Cardiac muscle cell (in vitro differentiated cells and primary cell): ENCODE results near the gene ADAMTSL3. TPM values are rescaled to one million over a fixed set of nuclear protein-coding genes. Genes with fewer than 3 reads are reported as not detected.
"Not testable (repeated sequence)": the region's sequence is repeated elsewhere in the genome, so short reads cannot be mapped to it uniquely, and the experiment has no call there.

ENCODE experiments used
- DNase-seq, 2 donors: peaks; one replicate each; pipeline versions ENCODE4 v3.0.0 to v3.0.0-alpha.2; 2010 to 2017; ENCODE audit warnings: low read depth in 1 of 2, low spot score in 1 of 2
- H3K27ac ChIP-seq: fragments of 200-600 bp; sonication (generic); 2 replicates; pipeline ENCODE4 v1.5.1; 2016
- H3K27me3 ChIP-seq: fragments of 200-600 bp; sonication (generic); 2 replicates; pipeline ENCODE4 v1.6.0; 2016; ENCODE audit warnings: control low read depth
- H3K36me3 ChIP-seq: fragments of 200-600 bp; sonication (generic); 2 replicates; pipeline ENCODE4 v1.5.1; 2016; ENCODE audit warnings: control low read depth
- H3K4me1 ChIP-seq: fragments of 200-600 bp; sonication (generic); 2 replicates; pipeline ENCODE4 v1.8.1; 2017; ENCODE audit warnings: low read depth, mild to moderate bottlenecking, mixed run types
- H3K4me3 ChIP-seq: fragments of 200-600 bp; sonication (generic); 2 replicates; pipeline ENCODE4 v1.5.1; 2016; ENCODE audit warnings: mild to moderate bottlenecking
- H3K9me3 ChIP-seq: fragments of 200-600 bp; sonication (generic); 2 replicates; pipeline ENCODE4 v1.5.1; 2017; ENCODE audit warnings: low read depth, mild to moderate bottlenecking, control low read depth
- polyA plus RNA-seq: library from polyadenylated mRNA; unstranded; fragments of >200 nt; fragmentation: Nextera tagmentation; extraction: Ambion mirVana; gene quantifications from 2 replicates; pipeline ENCODE4 v1.2.1, GENCODE V29; 2016
- total RNA-seq: library from RNA; depleted of rRNA; stranded (reverse); fragments of >200 nt; gene quantifications from 2 replicates; pipeline ENCODE4 v1.2.3, GENCODE V29; 2016
- TF ChIP-seq, protein P1 (sequence below): IDR thresholded peaks from 2 replicates; pipeline ENCODE4 v1.5.1; 2012; ENCODE audit warnings: low read depth, mild to moderate bottlenecking, low read length

Gene ADAMTSL3
- total and polyA plus RNA-seq, 2 experiments from 2014 or later: 0.83 to 2.0 TPM

DNA sequence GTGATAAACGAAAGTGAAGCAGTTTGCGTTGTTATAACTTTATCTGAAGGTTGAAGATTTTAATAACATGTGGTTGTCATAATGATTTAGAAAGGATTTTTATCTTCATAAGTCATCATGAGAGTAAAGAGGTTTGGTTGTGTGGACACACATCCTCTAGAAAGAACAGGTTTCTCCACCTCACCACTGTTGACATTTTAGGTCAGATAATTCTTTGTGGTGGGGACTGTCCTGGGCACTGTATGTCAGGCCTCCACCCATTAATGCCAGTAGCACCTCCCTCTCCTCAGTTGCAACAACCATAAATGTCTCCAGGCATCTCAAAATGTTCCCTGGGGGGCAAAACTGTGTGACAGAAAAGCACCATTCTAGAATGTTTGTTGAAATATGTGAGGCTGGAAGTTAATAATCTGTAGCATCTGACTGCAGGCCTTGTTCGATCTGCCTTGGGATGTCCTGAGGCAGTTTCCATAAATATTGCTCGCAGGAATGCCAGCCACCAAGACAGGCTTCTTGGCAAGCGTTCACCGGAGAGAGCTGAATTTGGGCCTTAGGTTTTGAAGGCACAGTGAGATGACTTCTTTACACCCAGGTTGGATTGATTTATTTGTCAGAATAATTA, 100.1 kb downstream of the ADAMTSL3 start:
- Histone ChIP-seq H3K36me3 (no peaks in the 10 kb centered on the region), H3K4me1 (no peaks in the 10 kb centered on the region), H3K9me3 (no peaks in the 10 kb centered on the region), H3K27ac (no peak overlapping the region), H3K27me3 (no peaks in the 10 kb centered on the region), H3K4me3 (no peak overlapping the region)
- TF ChIP-seq, protein P1, sequence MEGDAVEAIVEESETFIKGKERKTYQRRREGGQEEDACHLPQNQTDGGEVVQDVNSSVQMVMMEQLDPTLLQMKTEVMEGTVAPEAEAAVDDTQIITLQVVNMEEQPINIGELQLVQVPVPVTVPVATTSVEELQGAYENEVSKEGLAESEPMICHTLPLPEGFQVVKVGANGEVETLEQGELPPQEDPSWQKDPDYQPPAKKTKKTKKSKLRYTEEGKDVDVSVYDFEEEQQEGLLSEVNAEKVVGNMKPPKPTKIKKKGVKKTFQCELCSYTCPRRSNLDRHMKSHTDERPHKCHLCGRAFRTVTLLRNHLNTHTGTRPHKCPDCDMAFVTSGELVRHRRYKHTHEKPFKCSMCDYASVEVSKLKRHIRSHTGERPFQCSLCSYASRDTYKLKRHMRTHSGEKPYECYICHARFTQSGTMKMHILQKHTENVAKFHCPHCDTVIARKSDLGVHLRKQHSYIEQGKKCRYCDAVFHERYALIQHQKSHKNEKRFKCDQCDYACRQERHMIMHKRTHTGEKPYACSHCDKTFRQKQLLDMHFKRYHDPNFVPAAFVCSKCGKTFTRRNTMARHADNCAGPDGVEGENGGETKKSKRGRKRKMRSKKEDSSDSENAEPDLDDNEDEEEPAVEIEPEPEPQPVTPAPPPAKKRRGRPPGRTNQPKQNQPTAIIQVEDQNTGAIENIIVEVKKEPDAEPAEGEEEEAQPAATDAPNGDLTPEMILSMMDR: no peak
- DNase-seq: no peak

DNA sequence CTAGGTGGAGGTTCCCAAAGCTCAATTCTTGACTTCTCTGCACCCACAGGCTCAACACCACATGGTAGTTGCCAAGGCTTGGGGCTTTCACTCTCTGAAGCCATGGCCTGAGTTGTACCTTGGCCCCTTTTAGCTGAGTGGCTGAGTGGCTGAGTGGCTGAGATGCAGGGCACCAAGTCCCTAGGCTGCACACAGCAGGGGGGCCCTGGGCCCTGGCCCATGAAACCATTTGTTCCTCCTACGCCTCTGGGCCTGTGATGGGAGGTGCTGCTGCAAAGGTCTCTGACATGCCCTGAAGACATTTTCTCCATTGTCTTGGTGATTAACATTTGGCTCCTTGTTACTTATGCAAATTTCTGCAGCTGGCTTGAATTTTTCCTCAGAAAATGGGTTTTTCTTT, 103.4 kb downstream of the ADAMTSL3 start:
- DNase-seq, H3K27ac ChIP-seq, H3K4me1 ChIP-seq, H3K4me3 ChIP-seq, H3K27me3 ChIP-seq, H3K36me3 ChIP-seq, H3K9me3 ChIP-seq: not testable (repeated sequence)

DNA sequence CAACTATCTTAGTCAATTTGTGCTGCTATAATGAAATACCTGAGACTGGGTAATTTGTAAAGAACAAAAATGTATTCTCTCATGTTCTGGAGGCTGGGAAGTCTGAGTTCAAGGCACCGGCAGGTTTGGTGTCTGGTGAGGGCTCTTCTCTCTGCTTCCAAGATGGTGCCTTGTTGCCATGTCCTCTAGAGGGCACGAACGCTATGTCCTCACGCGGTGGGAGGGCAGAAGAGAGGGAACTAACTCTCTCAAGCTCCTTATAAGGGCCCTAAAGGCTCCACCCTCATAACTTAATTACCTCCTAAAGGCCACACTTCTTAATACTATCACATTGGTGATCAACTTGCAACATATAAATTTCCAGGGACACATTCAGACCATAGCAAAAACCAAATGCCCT, 108.4 kb downstream of the ADAMTSL3 start:
- Histone ChIP-seq H3K9me3 (no peaks in the 10 kb centered on the region), H3K27me3 (no peaks in the 10 kb centered on the region), H3K4me1 (peaks cover 4% of the 10 kb centered on the region), H3K4me3 (no peak overlapping the region), H3K27ac (no peak overlapping the region), H3K36me3 (no peaks in the 10 kb centered on the region)
- TF ChIP-seq, protein P1: no peak
- DNase-seq: no peak

DNA sequence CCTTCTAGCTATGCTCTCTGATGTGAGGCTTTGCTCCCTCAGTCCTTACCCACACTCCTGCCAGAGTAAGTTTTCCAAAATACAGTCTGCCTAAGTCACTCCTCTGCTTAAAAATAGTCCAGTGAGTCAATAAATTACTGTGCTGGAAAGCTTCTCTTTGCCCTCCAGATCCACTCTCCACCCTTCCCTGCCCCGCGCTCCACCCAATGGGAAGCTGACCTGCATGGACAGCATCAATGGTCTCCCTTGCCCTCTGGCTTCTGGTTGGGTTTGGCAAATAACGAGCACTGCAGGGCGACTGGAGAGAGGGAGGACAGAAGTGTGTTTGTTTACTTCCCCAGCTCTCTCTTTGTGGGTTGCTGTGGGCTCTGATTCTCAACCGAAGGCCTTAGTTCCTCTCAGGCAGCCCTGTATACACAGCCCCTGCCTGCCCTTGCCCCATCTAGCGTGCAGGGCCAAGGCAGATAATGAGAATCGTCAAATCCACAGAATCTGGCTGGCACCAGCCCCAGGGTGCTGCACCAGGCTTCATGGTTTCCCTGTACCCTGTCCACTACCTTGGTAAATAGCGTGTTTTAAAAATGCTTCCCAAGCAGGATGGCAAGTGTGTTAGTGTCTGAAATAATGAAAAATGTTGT, 110.4 kb downstream of the ADAMTSL3 start:
- Histone ChIP-seq H3K4me3 (no peak overlapping the region), H3K9me3 (no peaks in the 10 kb centered on the region), H3K36me3 (no peaks in the 10 kb centered on the region), H3K27ac (no peak overlapping the region), H3K4me1 (peaks cover 23% of the 10 kb centered on the region), H3K27me3 (no peaks in the 10 kb centered on the region)
- DNase-seq: no peak
- TF ChIP-seq, protein P1: no peak

DNA sequence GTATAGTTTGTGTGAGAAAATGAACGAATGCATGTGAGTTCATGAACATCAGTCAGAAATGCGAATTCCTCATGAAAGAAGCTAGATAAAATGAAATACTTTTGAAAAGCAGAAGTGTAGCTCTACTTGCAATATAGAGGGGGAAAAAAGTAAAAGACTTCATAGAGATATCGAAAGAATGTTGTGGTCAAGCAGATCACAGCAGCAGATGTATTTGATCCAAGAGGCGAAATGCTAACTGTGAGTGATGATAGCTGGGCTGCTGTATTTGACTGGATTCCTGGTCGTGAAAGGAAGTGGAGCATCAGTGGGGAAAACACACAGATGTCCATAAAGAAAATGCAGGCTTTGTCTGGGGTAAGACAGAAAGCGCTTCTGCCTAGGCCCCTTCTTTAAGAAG, 112.4 kb downstream of the ADAMTSL3 start:
- H3K9me3 ChIP-seq: no peaks in the 10 kb centered on the region
- H3K4me3 ChIP-seq: no peak overlapping the region
- no peaks in the 10 kb centered on the region for H3K36me3 ChIP-seq
- H3K27ac ChIP-seq: no peak overlapping the region
- peaks cover 30% of the 10 kb centered on the region for H3K4me1 ChIP-seq
- peak in 1 of 2 donors; percentile 94 for DNase-seq
- TF ChIP-seq, protein P1: no peak
- no peaks in the 10 kb centered on the region for H3K27me3 ChIP-seq

DNA sequence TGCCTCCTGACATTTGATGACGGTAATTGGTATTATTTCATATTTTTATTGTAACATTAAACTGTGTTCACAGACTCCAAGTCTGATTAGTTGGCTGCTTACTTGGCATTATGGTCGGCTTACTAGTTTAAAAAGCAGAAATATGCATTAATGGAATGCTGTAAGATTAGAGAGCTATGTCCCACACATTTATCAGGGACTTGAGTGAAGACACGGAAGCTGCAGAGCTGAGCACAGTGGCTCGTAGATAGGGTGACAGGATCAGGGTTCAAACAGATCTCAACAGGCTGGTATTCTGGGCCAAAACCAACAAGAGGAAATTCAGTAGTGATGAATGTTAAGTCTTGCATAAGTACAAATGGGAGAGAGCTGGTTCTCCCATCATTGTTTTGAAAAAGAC, 113.8 kb downstream of the ADAMTSL3 start:
- H3K27me3 ChIP-seq: no peaks in the 10 kb centered on the region
- no peaks in the 10 kb centered on the region for H3K9me3 ChIP-seq
- H3K4me3 ChIP-seq: no peak overlapping the region
- DNase-seq: peak in 1 of 2 donors; percentile 96
- TF ChIP-seq, protein P1: no peak
- no peak overlapping the region for H3K27ac ChIP-seq
- peaks cover 30% of the 10 kb centered on the region for H3K4me1 ChIP-seq
- no peaks in the 10 kb centered on the region for H3K36me3 ChIP-seq
